B cell (primary cell): ENCODE results near the gene RAB9A.

ENCODE experiments used
- EZH2 ChIP-seq: IDR thresholded peaks from 2 replicates; pipeline ENCODE4 v1.6.1; 2012; ENCODE audit warnings: borderline replicate concordance, low read depth, mild to moderate bottlenecking, moderate library complexity, low read length; ENCODE audit not compliant: insufficient read depth, poor library complexity, severe bottlenecking
- TF ChIP-seq, protein P1 (sequence below): fragments of 200-600 bp; IDR thresholded peaks from one replicate; pipeline ENCODE4 v1.8.0; 2022; ENCODE audit warnings: antibody characterized with exemption, mild to moderate bottlenecking

DNA sequence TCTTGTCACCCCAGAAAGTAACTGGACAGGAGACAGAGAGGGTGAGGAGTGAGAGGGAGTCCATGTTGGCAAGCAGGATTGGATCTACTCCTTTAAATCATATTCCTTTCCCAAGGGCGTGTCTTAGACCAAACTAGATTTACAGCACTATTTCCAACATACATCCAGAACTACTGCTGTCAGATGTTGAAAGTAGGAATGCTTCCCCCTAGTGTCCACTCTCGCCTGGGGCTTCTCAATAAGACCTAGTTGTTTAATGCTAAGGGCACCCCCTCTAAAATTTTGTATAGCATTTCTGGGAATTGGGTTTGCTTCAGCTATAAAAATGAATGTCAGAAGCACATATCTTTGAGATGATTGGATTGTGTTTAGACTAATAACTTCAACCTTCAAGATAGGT, 58.9 kb downstream of the RAB9A start:
- TF ChIP-seq, protein P1, sequence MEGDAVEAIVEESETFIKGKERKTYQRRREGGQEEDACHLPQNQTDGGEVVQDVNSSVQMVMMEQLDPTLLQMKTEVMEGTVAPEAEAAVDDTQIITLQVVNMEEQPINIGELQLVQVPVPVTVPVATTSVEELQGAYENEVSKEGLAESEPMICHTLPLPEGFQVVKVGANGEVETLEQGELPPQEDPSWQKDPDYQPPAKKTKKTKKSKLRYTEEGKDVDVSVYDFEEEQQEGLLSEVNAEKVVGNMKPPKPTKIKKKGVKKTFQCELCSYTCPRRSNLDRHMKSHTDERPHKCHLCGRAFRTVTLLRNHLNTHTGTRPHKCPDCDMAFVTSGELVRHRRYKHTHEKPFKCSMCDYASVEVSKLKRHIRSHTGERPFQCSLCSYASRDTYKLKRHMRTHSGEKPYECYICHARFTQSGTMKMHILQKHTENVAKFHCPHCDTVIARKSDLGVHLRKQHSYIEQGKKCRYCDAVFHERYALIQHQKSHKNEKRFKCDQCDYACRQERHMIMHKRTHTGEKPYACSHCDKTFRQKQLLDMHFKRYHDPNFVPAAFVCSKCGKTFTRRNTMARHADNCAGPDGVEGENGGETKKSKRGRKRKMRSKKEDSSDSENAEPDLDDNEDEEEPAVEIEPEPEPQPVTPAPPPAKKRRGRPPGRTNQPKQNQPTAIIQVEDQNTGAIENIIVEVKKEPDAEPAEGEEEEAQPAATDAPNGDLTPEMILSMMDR = peak; percentile 18
- no peak for TF ChIP-seq EZH2
